Liver (tissue), 9 donors: ENCODE measurements around the gene ITGB7. TPM values are rescaled to one million over a fixed set of nuclear protein-coding genes. Genes with fewer than 3 reads are reported as not detected.

Experiments used
- DNase-seq: peaks from one replicate; pipeline ENCODE4 v3.0.0-alpha.2; 2017; ENCODE audit warnings: low spot score
- H3K27ac ChIP-seq, 2 donors: one replicate each; pipeline ENCODE4 v1.7.0; 2013; ENCODE audit warnings: inconsistent platforms in 2 of 2, low read length in 2 of 2, control low read depth in 1 of 2, low read depth in 1 of 2, mild to moderate bottlenecking in 1 of 2
- H3K27me3 ChIP-seq, 4 donors: one replicate each; pipeline versions ENCODE4 v1.6.1 to v1.7.0; 2013; ENCODE audit warnings: low read length in 3 of 4, inconsistent platforms in 1 of 4, mild to moderate bottlenecking in 1 of 4, moderate library complexity in 1 of 4; ENCODE audit not compliant: control insufficient read depth in 4 of 4, insufficient read depth in 4 of 4
- H3K36me3 ChIP-seq, 4 donors: one replicate each; pipeline versions ENCODE4 v1.6.1 to v1.7.0; 2013; ENCODE audit warnings: low read length in 3 of 4, mild to moderate bottlenecking in 3 of 4, low read depth in 1 of 4, moderate library complexity in 1 of 4; ENCODE audit not compliant: control insufficient read depth in 4 of 4, insufficient read depth in 3 of 4
- H3K4me1 ChIP-seq, 4 donors: one replicate each; pipeline versions ENCODE4 v1.6.1 to v1.7.0; 2013; ENCODE audit warnings: low read length in 3 of 4, mild to moderate bottlenecking in 3 of 4, moderate library complexity in 1 of 4; ENCODE audit not compliant: control insufficient read depth in 4 of 4, insufficient read depth in 4 of 4
- H3K4me3 ChIP-seq, 3 donors: one replicate each; pipeline versions ENCODE4 v1.6.1 to v1.7.0; 2013; ENCODE audit warnings: low read length in 3 of 3, control low read depth in 1 of 3, low read depth in 1 of 3, mild to moderate bottlenecking in 1 of 3
- H3K9ac ChIP-seq, 2 donors: one replicate each; pipeline ENCODE4 v1.7.0; 2013; ENCODE audit warnings: low read length in 2 of 2, mild to moderate bottlenecking in 2 of 2, moderate library complexity in 2 of 2, control low read depth in 1 of 2, low read depth in 1 of 2
- H3K9me3 ChIP-seq, 4 donors: one replicate each; pipeline versions ENCODE4 v1.6.1 to v1.7.0; 2013; ENCODE audit warnings: low read length in 3 of 4; ENCODE audit not compliant: control insufficient read depth in 4 of 4
- EGR1 ChIP-seq, 2 donors: IDR thresholded peaks; 2 replicates each; pipeline ENCODE4 v1.6.1; 2016 to 2018; ENCODE audit warnings: antibody characterized with exemption in 2 of 2, low read depth in 2 of 2
- FOXA1 ChIP-seq: IDR thresholded peaks from 2 replicates; pipeline ENCODE4 v1.6.1; 2016; ENCODE audit warnings: antibody characterized with exemption
- FOXA2 ChIP-seq: IDR thresholded peaks from 2 replicates; pipeline ENCODE4 v1.6.1; 2016; ENCODE audit warnings: antibody characterized with exemption
- GABPA ChIP-seq, 2 donors: IDR thresholded peaks in 1 of 2; conservative IDR thresholded peaks in 1 of 2; 2 replicates each; pipeline ENCODE4 v1.6.1; 2016; ENCODE audit warnings: antibody characterized with exemption in 2 of 2, mild to moderate bottlenecking in 1 of 2, moderate library complexity in 1 of 2
- HNF4A ChIP-seq, 2 donors: conservative IDR thresholded peaks; 2 replicates each; pipeline ENCODE4 v1.6.1; 2016; ENCODE audit warnings: antibody characterized with exemption in 2 of 2, mild to moderate bottlenecking in 2 of 2
- HNF4G ChIP-seq: IDR thresholded peaks from 2 replicates; pipeline ENCODE4 v1.6.1; 2016; ENCODE audit warnings: antibody characterized with exemption
- JUND ChIP-seq, 2 donors: IDR thresholded peaks; 2 replicates each; pipeline ENCODE4 v1.6.1; 2016; ENCODE audit warnings: antibody characterized with exemption in 2 of 2
- MAX ChIP-seq: IDR thresholded peaks from 2 replicates; pipeline ENCODE4 v1.6.1; 2016; ENCODE audit warnings: antibody characterized with exemption
- NR2F2 ChIP-seq: IDR thresholded peaks from 2 replicates; pipeline ENCODE4 v1.6.1; 2016; ENCODE audit warnings: antibody characterized with exemption
- RAD21 ChIP-seq, 2 donors: IDR thresholded peaks; 2 replicates each; pipeline ENCODE4 v1.6.1; 2016; ENCODE audit warnings: antibody characterized with exemption in 2 of 2, mild to moderate bottlenecking in 2 of 2
- RXRA ChIP-seq, 2 donors: IDR thresholded peaks; 2 replicates each; pipeline ENCODE4 v1.6.1; 2017 to 2018; ENCODE audit warnings: antibody characterized with exemption in 2 of 2, mild to moderate bottlenecking in 1 of 2
- SP1 ChIP-seq: IDR thresholded peaks from 2 replicates; pipeline ENCODE4 v1.6.1; 2018; ENCODE audit warnings: antibody characterized with exemption, mild to moderate bottlenecking
- TAF1 ChIP-seq: conservative IDR thresholded peaks from 2 replicates; pipeline ENCODE4 v1.6.1; 2016; ENCODE audit warnings: antibody characterized with exemption, mild to moderate bottlenecking
- YY1 ChIP-seq: IDR thresholded peaks from 2 replicates; pipeline ENCODE4 v1.6.1; 2016; ENCODE audit warnings: antibody characterized with exemption, mild to moderate bottlenecking
- WGBS: extraction: QIAGEN DNeasy Blood & Tissue Kit; methylation state at CpG from one replicate; pipeline ENCODE4 v1.1.7; 2013; 5-methylcytosine and 5-hydroxymethylcytosine counted together
- polyA plus RNA-seq, 2 donors: library from polyadenylated mRNA; stranded (reverse) in 1 of 2; unstranded in 1 of 2; fragments of 200-250 nt in 1 of 2; fragments of >200 nt in 1 of 2; fragmentation: Nextera tagmentation in 1 of 2; extraction: Ambion mirVana in 1 of 2; gene quantifications; one replicate each; pipeline versions ENCODE4 v1.2.1 to v1.2.3, GENCODE V29; 2013 to 2015
- total RNA-seq, 2 donors: library from RNA; depleted of rRNA; stranded (reverse); fragments of >200 nt; gene quantifications; one replicate each; pipeline ENCODE4 v1.2.3, GENCODE V29; 2014
- TF ChIP-seq, protein P1 (sequence below): IDR thresholded peaks from 2 replicates; pipeline ENCODE4 v1.6.1; 2016; ENCODE audit warnings: antibody characterized with exemption, mild to moderate bottlenecking
- TF ChIP-seq, protein P2 (sequence below): IDR thresholded peaks from 2 replicates; pipeline ENCODE4 v1.6.1; 2016; ENCODE audit warnings: antibody characterized with exemption
- TF ChIP-seq, protein P3 (sequence below): fragments of 150-350 bp; IDR thresholded peaks from 2 replicates; pipeline ENCODE4 v1.5.1; 2017; ENCODE audit warnings: improper control_type of control experiment, low read depth, low read length; ENCODE audit not compliant: missing input control
- TF ChIP-seq, protein P4 (sequence below): IDR thresholded peaks from 2 replicates; pipeline ENCODE4 v1.6.1; 2016; ENCODE audit warnings: antibody characterized with exemption
- donor health status: healthy.
- donor health status: healthy.
- donor health status: healthy.
- donor health status: healthy.
- donor health status: healthy.

Gene ITGB7
- total and polyA plus RNA-seq, 4 donors, result 1.7 to 2.4 (median 2.1) TPM

- WGBS, result 3% methylated on average over 44 of the region's 44 CpGs
- H3K4me3 ChIP-seq, result peak within 1 kb of the TSS in 2 of 3 donors; percentile 9 to 49
- H3K9ac ChIP-seq, result no peak within 1 kb of the TSS
- DNase-seq, result no peak
- no peak for TF ChIP-seq FOXA1
- TF ChIP-seq HNF4A (conservative IDR thresholded peaks at IDR 0.05), result no peak
- no peak for TF ChIP-seq SP1
- no peak for TF ChIP-seq RAD21 (IDR thresholded peaks at IDR 0.05)
- TF ChIP-seq, protein P1, sequence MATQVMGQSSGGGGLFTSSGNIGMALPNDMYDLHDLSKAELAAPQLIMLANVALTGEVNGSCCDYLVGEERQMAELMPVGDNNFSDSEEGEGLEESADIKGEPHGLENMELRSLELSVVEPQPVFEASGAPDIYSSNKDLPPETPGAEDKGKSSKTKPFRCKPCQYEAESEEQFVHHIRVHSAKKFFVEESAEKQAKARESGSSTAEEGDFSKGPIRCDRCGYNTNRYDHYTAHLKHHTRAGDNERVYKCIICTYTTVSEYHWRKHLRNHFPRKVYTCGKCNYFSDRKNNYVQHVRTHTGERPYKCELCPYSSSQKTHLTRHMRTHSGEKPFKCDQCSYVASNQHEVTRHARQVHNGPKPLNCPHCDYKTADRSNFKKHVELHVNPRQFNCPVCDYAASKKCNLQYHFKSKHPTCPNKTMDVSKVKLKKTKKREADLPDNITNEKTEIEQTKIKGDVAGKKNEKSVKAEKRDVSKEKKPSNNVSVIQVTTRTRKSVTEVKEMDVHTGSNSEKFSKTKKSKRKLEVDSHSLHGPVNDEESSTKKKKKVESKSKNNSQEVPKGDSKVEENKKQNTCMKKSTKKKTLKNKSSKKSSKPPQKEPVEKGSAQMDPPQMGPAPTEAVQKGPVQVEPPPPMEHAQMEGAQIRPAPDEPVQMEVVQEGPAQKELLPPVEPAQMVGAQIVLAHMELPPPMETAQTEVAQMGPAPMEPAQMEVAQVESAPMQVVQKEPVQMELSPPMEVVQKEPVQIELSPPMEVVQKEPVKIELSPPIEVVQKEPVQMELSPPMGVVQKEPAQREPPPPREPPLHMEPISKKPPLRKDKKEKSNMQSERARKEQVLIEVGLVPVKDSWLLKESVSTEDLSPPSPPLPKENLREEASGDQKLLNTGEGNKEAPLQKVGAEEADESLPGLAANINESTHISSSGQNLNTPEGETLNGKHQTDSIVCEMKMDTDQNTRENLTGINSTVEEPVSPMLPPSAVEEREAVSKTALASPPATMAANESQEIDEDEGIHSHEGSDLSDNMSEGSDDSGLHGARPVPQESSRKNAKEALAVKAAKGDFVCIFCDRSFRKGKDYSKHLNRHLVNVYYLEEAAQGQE, result no peak
- TF ChIP-seq EGR1 (IDR thresholded peaks at IDR 0.05; ENCODE audit: low read depth in 2 of 2), result no peak
- no peak for TF ChIP-seq GABPA (IDR thresholded peaks at IDR 0.05 in 1 of 2, conservative IDR thresholded peaks at IDR 0.05 in 1 of 2)
- TF ChIP-seq FOXA2, result no peak
- no peak for TF ChIP-seq JUND (IDR thresholded peaks at IDR 0.05)
- TF ChIP-seq NR2F2, result no peak
- TF ChIP-seq MAX, result no peak
- TF ChIP-seq RXRA (IDR thresholded peaks at IDR 0.05), result no peak
- TF ChIP-seq, protein P2, sequence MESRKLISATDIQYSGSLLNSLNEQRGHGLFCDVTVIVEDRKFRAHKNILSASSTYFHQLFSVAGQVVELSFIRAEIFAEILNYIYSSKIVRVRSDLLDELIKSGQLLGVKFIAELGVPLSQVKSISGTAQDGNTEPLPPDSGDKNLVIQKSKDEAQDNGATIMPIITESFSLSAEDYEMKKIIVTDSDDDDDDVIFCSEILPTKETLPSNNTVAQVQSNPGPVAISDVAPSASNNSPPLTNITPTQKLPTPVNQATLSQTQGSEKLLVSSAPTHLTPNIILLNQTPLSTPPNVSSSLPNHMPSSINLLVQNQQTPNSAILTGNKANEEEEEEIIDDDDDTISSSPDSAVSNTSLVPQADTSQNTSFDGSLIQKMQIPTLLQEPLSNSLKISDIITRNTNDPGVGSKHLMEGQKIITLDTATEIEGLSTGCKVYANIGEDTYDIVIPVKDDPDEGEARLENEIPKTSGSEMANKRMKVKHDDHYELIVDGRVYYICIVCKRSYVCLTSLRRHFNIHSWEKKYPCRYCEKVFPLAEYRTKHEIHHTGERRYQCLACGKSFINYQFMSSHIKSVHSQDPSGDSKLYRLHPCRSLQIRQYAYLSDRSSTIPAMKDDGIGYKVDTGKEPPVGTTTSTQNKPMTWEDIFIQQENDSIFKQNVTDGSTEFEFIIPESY, result no peak
- TF ChIP-seq, protein P3, sequence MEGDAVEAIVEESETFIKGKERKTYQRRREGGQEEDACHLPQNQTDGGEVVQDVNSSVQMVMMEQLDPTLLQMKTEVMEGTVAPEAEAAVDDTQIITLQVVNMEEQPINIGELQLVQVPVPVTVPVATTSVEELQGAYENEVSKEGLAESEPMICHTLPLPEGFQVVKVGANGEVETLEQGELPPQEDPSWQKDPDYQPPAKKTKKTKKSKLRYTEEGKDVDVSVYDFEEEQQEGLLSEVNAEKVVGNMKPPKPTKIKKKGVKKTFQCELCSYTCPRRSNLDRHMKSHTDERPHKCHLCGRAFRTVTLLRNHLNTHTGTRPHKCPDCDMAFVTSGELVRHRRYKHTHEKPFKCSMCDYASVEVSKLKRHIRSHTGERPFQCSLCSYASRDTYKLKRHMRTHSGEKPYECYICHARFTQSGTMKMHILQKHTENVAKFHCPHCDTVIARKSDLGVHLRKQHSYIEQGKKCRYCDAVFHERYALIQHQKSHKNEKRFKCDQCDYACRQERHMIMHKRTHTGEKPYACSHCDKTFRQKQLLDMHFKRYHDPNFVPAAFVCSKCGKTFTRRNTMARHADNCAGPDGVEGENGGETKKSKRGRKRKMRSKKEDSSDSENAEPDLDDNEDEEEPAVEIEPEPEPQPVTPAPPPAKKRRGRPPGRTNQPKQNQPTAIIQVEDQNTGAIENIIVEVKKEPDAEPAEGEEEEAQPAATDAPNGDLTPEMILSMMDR, result no peak
- TF ChIP-seq HNF4G, result no peak
- TF ChIP-seq, protein P4, sequence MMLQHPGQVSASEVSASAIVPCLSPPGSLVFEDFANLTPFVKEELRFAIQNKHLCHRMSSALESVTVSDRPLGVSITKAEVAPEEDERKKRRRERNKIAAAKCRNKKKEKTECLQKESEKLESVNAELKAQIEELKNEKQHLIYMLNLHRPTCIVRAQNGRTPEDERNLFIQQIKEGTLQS, result no peak
- TF ChIP-seq TAF1, result no peak
- no peak for TF ChIP-seq YY1
- H3K36me3 ChIP-seq, result no peaks in the 10 kb centered on the region
- no peaks in the 10 kb centered on the region for H3K9me3 ChIP-seq
- peaks cover 0 to 4% (median 2%) of the 10 kb centered on the region in 4 donors for H3K4me1 ChIP-seq
- peaks cover 0 to 15% (median 0%) of the 10 kb centered on the region in 4 donors for H3K27me3 ChIP-seq
- H3K27ac ChIP-seq, result peak within 1 kb of the TSS; percentile 47 to 59
Measured at GRCh38 chr12:53231921-53232645, 25.0 kb upstream of the ITGB7 start, which contains the start of gene RARG. Gene RARG, minus strand, starts transcription at chr12:53232209. Its CDS starts 4,664 bp downstream, at chr12:53227545.
